ENCODE measurements around the gene PRR5.
"Not testable (repeated sequence)": the region's sequence is repeated elsewhere in the genome, so short reads cannot be mapped to it uniquely, and the experiment has no call there.

Gene PRR5, protein sequence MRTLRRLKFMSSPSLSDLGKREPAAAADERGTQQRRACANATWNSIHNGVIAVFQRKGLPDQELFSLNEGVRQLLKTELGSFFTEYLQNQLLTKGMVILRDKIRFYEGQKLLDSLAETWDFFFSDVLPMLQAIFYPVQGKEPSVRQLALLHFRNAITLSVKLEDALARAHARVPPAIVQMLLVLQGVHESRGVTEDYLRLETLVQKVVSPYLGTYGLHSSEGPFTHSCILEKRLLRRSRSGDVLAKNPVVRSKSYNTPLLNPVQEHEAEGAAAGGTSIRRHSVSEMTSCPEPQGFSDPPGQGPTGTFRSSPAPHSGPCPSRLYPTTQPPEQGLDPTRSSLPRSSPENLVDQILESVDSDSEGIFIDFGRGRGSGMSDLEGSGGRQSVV

GRCh38 chr22:44701824-44702478, at the start of gene PRR5:
PRR5 (plus strand) TSS chr22:44702204; CDS start chr22:44702475, 271 bp downstream.
- peak; percentile 95 for DNase-seq

DNA sequence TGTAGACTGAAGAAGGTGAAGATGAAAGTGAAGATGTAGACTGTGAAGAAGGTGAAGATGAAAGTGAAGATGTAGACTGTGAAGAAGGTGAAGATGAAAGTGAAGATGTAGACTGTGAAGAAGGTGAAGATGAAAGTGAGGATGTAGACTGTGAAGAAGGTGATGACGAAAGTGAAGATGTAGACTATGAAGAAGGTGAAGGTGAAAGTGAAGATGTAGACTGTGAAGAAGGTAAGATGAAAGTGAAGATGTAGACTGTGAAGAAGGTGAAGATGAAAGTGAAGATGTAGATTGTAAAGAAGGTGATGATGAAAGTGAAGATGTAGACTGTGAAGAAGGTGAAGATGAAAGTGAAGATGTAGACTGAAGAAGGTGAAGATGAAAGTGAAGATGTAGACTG, 49.1 kb upstream of the PRR5 start:
- not testable (repeated sequence) for DNase-seq

- DNase-seq, result no peak
These were observed 43.6 kb upstream of the PRR5 start for GRCh38 chr22:44658311-44658953.

DNA sequence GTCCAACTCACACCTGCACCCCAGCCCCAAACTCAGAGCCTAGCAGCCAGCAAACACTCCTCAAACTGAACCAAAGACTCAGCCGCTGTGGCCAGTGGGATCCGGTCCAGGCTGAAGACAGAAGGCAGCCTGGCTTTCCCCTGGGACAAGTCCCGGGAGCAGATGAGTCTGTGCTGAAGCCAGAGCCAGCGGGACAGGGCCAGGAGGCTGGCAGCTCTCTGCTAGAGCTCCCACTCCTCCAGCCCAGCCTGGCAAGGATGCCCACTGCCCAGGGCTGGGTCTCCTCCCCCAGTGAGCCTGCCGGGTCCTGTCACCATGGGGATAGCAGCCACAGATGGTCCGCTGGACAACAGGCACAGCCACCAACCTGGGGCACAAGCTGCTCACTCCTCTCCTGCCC, 42.9 kb upstream of the PRR5 start:
- DNase-seq, result no peak

DNA sequence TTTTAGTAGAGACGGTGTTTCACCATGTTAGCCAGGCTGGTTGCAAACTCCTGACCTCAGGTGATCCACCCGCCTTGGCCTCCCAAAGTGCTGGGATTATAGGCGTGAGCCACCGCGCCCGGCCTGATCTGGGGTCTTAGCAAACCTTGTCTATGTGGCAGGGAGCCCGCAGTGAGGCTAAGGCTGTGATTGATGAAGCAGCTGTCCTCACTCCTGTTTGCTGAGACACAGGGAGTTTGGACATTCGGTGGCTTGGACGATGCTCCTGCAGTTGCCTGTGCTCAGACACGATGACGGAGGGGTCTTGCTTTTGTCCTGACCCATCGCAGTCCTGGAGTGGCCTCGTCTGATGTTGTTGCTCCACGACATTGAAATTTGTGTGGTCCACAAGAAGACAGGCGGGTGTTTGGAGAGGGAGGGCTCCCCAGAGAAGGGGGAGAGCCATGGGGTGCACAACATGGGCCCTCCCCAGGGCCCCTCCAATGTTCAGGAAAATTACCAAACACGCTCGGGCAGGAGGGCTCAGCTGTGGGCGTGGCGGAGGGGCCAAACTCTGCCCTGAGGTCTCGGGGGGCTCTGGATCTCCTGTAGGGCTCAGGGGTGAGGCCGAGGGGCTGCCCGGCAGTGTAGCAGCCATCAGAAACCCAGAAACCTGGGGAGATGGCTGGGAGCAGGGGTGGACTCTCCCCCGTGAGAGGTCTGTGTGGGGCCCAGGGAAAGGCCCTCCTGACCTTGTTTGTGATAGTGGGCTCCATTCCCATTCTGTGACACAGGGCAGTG, 41.8 kb upstream of the PRR5 start:
- DNase-seq, result no peak

- no peak for DNase-seq
These were observed 40.9 kb upstream of the PRR5 start for GRCh38 chr22:44661070-44661469.

DNA sequence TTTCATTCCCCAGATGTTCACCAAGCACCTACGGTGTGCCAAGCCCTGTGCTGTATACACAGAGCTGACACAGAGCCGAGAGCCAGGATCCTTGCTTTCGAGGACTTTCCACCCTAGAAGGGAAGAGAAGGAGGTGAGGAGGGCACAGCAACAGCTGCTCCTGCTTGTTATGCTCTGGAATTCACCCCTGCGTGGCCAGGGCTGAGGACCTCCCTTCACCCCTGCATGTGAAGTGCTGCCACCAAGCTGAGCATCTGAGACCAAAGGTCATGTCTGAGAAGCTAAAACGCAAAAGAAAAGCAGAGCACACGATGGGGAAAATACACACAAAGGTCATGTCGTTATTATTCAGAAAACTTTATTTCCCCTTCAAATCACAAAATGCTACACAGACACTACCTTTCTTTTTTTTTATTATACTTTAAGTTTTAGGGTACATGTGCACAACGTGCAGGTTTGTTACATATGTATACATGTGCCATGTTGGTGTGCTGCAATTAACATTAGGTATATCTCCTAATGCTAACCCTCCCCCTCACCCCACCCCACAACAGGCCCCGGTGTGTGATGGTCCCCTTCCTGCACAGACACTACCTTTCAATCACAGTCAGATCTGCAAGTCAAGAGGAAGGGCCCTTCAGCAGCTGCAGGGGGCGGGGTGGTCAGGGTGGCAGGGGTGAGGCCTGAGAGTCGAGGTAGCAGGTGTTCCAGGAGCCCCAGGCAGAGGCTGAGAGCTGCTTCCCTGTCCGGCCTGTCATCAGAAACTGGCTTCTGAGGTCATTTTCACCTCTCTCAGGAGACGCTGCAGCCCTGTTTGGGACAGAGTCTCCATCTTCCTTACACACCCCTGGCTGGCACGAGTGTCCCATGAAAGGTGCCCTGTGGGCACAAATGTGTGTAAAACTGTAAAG, 40.1 kb upstream of the PRR5 start:
- peak; percentile 47 for DNase-seq

GRCh38 chr22:44663256-44663999, 38.6 kb upstream of the PRR5 start:
- DNase-seq, result no peak

DNA sequence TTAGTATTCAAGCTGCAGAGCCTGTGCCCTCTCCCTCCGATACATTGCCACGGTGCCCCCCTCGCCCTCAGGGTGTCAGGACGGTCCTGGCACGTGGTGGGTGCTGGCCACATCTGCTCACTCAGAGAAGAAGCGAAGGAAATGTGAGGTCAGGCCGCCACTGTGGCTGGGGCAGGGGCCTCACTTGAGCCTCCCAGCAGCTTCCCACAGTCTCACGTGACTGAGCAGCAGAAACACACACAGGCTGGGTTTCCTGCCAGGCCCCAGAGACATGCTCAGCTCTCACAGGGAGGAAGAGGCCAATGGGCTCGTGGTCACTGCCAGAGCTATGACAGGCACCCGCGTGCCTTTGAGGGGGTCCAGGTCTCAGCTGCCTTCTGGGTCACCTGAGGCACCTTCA, 37.9 kb upstream of the PRR5 start:
- DNase-seq, result no peak

DNA sequence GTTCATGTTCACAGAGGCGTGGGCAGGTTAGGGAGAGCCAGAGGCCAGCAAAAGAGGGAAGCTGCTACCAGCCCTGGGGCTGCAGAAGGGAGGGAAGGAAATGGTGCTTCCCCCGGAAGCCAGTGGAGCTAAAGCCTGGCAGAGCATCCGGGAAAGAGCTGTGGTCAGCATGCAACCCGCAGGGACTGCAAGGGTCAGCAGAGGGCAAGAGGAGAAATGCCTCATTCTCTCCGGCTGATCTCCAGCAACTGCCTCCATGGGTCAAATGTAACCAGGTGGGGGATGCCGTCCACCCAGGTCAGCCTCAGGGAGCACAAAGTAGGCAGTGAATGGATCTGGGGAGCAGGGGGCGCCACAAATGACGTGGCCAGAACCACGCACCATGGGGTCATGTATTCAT, 36.9 kb upstream of the PRR5 start:
- no peak for DNase-seq

DNA sequence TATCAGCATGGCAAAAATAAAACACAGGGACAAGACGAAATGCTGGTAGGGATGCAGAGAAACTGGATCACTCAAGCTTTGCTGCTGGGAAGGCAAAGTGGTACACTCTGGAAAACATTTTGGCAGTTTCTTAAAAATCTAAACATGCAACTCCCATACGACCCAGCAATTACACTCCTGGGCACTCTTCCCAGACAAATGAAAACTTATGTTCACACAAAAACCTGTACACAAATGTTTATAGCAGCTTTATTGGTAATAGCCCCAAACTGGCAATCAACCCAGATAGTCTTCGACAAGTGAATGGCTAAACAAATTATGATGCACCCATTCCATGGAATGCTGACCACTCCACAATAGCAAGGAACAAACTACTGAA, 35.8 kb upstream of the PRR5 start:
- no peak for DNase-seq

- no peak for DNase-seq
These were observed 34.7 kb upstream of the PRR5 start for GRCh38 chr22:44667276-44667675.

DNA sequence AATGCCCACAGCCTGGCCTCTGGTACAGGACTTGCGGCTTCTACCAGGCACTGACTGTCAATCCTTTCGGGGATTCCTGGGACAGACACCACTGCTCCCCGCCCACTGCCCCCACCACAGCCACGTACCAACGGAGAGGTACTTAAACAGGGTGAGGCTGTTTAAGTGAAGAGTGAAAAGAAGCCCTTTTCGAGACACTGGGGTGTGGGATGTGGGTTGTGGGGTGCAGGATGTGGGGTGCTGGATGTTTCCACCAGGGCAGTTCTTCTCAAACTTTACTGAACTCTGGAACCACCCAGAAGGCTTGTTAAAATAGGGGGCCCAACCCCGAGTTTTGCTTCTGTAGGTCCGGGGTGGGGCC, 34.2 kb upstream of the PRR5 start:
- DNase-seq, result peak; percentile 32

DNA sequence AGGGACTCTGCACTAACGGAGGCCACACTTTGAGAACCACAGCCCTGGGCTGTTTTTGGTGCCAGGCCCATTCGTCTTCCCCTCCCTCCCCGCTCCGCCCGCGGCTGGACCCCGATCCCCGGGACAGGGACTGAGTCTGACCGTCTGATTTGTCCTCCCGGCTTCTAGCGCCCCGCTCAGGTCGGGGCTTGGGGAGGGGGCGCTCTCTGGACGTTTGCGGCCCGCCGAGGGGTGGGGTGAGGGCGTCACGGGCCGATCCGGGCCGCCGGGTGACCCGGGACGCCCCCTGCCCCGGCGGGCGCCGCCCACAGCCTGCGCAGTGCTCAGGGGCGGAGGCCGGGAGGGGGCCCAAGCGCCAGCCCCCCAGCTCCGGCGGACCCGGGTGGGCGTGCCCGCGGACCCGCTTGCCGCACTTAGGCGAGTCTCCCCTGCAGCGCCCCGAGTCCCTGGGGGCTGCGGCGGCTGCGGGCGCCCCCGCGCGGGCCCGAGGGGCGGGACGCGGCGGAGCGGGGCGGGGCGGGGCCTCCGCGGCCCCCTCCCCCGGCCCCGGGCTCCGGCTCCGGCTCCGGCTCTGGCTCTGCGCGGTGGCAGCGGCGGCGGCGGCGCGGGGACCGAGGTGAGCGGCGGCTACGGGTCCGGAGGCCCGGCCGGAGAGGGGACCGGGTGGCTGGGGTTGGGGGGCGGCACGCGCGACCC, 33.7 kb upstream of the PRR5 start:
- DNase-seq, result peak; percentile 36

DNA sequence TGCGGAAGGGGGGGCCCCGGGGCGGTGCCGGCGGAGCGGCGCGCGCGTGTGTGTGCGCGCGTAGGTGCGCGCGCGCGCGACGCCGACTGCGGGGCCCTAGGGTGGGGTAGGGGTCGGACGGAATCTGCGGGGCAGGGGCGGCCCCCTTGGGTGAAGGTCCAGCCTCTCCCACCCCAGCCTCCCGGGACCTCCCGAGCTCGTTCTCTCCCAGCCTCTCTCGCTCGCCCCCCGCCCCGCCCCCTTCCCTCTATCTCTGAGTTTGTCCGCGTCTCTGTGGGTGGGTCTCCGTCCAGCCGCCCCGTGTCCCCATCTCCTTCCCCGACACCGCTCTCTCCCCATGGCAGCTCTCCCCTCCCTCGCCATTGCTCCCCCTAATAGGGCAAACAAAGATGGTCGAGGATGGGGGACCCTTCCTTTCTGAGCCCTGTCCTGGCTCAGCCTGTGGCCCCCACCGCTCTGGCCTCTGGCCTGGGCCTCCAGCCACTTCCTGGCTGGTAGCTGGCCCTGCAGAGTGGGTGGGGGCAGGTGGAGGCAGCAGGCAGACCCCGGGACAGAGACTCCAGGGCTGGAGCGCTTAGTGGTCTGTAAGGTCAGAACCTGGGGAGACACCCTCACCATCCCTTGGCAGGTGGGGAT, 33.0 kb upstream of the PRR5 start:
- peak; percentile 29 for DNase-seq

GRCh38 chr22:44669561-44669976, 32.4 kb upstream of the PRR5 start:
- peak; percentile 45 for DNase-seq

GRCh38 chr22:44670220-44670988, 31.6 kb upstream of the PRR5 start:
- no peak for DNase-seq

DNA sequence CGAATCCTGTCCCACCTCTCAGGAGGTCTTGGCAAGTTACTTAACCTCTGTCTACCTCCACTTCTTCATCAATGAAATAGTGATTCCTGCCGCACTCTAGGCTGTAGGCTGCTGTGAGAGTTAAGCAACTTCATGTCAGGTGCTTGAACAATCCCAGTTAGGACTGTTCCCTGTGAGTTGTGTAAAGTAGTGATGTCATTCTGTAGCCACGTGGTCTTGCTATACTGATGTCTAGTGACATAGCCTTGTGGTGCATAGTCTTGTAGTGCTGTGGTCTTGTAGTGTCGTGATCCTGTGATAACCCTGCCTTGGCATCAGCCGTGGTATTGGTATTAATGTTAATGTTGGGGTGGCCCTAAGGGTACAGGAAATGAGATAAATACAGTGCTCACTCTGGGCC, 30.3 kb upstream of the PRR5 start:
- peak; percentile 63 for DNase-seq

- no peak for DNase-seq
These were observed 29.4 kb upstream of the PRR5 start for GRCh38 chr22:44672632-44673031.

DNA sequence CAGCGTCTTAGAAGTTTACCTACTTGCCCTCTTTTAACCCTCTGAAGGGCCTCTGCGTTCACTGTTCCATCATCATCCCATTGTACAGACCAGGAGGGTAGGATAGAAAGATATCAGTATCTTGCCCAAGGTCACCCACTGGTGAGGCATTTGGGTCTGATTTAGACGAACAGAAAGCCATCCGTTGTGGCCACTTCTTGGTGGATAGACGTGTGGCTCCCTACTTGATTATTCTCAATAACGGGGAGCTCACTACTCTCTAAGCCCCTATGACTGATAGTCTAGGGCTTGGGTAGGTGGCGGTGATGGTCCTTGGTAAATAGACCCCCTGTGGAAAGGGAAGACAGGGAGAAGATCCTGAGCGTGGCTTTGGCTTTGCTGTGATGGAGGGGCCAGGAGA, 28.6 kb upstream of the PRR5 start:
- no peak for DNase-seq
